ENCODE results near the gene HCAR1.

GRCh38 chr12:122753319-122753650 lies 22.6 kb upstream of the HCAR1 start:
- no peak for TF ChIP-seq EP300 (IDR thresholded peaks at IDR 0.05)
- no peak for TF ChIP-seq CTCF (IDR thresholded peaks at IDR 0.05)

All from suprapubic skin (tissue), 3 donors.